DND-41 (cell line): Measurements from ENCODE around the gene GPR63.

Source experiments
- ATAC-seq: fragments of 200-7000 bp; cut with Tn5 transposase; 3 replicates; pipeline ENCODE4 v1.9.1; 2021; ENCODE audit warnings: low read depth; ENCODE audit not compliant: insufficient read depth
- DNase-seq: peaks from one replicate; pipeline ENCODE4 v3.0.0-alpha.2; 2020
- H2AFZ ChIP-seq: 2 replicates; pipeline ENCODE4 v1.6.0; 2012; ENCODE audit warnings: low read depth, low read length
- H3K27ac ChIP-seq: 2 replicates; pipeline ENCODE4 v1.5.1; 2012; ENCODE audit warnings: low read length, inconsistent platforms
- H3K27me3 ChIP-seq: fragments of 200-600 bp; sonication (generic); 2 replicates; pipeline ENCODE4 v1.6.0; 2012; ENCODE audit warnings: low read length, mild to moderate bottlenecking, inconsistent platforms; ENCODE audit not compliant: insufficient read depth, poor library complexity
- H3K36me3 ChIP-seq: 2 replicates; pipeline ENCODE4 v1.5.1; 2012; ENCODE audit warnings: low read length, inconsistent platforms; ENCODE audit not compliant: insufficient read depth
- H3K4me1 ChIP-seq: 2 replicates; pipeline ENCODE4 v1.5.1; 2012; ENCODE audit warnings: mild to moderate bottlenecking, low read length; ENCODE audit not compliant: insufficient read depth
- H3K4me2 ChIP-seq: 2 replicates; pipeline ENCODE4 v1.6.0; 2012; ENCODE audit warnings: mild to moderate bottlenecking, moderate library complexity, low read length, inconsistent platforms; ENCODE audit not compliant: insufficient read depth
- H3K4me3 ChIP-seq, 2 experiments: fragments of 200-600 bp in 1 of 2; shearing (Covaris generic) in 1 of 2; 2 replicates each; pipeline ENCODE4 v1.5.1; 2012 to 2016; ENCODE audit warnings: inconsistent platforms in 2 of 2, low read length in 2 of 2, mild to moderate bottlenecking in 2 of 2, low read depth in 1 of 2, moderate library complexity in 1 of 2
- H3K79me2 ChIP-seq: 2 replicates; pipeline ENCODE4 v1.6.0; 2012; ENCODE audit warnings: low read length, inconsistent platforms; ENCODE audit not compliant: insufficient read depth
- H3K9ac ChIP-seq: 2 replicates; pipeline ENCODE4 v1.6.0; 2012; ENCODE audit warnings: low read depth, mild to moderate bottlenecking, inconsistent platforms, low read length, moderate library complexity
- H3K9me3 ChIP-seq: 2 replicates; pipeline ENCODE4 v1.5.1; 2012; ENCODE audit warnings: low read length, moderate library complexity, mild to moderate bottlenecking, inconsistent platforms; ENCODE audit not compliant: insufficient read depth, severe bottlenecking
- H4K20me1 ChIP-seq: 2 replicates; pipeline ENCODE4 v1.6.0; 2012; ENCODE audit warnings: low read length; ENCODE audit not compliant: insufficient read depth
- EZH2 ChIP-seq: IDR thresholded peaks from 3 replicates; pipeline ENCODE4 v1.6.1; 2012; ENCODE audit warnings: borderline replicate concordance, low read depth, mild to moderate bottlenecking, moderate library complexity, low read length, inconsistent platforms; ENCODE audit not compliant: severe bottlenecking
- TF ChIP-seq, protein P1 (sequence below): IDR thresholded peaks from 2 replicates; pipeline ENCODE4 v1.5.1; 2012; ENCODE audit warnings: borderline replicate concordance, low read length, moderate library complexity, mild to moderate bottlenecking; ENCODE audit not compliant: poor library complexity, severe bottlenecking; ENCODE audit errors: extremely low read depth

Gene GPR63

DNA sequence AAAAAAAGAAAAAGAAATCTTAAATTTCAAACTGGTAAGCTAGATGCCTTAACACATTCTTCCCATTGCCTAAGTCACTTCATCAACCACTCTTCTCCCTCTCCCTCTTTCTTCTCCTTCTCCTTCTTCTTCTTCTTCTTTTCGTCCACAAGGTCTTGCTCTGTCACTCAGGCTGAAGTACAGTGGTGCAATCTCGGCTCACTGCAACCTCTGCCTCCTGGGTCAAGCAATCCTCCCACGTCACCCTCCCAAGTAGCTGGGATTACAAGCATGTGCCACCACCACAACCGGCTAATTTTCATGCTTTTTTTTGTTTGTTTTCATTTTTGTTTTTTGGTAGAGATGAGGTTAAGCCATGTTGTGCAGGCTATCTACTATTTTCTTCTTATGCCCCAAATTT, 60.2 kb downstream of the GPR63 start:
- no peak for TF ChIP-seq EZH2
- TF ChIP-seq, protein P1, sequence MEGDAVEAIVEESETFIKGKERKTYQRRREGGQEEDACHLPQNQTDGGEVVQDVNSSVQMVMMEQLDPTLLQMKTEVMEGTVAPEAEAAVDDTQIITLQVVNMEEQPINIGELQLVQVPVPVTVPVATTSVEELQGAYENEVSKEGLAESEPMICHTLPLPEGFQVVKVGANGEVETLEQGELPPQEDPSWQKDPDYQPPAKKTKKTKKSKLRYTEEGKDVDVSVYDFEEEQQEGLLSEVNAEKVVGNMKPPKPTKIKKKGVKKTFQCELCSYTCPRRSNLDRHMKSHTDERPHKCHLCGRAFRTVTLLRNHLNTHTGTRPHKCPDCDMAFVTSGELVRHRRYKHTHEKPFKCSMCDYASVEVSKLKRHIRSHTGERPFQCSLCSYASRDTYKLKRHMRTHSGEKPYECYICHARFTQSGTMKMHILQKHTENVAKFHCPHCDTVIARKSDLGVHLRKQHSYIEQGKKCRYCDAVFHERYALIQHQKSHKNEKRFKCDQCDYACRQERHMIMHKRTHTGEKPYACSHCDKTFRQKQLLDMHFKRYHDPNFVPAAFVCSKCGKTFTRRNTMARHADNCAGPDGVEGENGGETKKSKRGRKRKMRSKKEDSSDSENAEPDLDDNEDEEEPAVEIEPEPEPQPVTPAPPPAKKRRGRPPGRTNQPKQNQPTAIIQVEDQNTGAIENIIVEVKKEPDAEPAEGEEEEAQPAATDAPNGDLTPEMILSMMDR, result no peak
- Histone ChIP-seq H4K20me1 (no peaks in the 10 kb centered on the region), H3K79me2 (no peaks in the 10 kb centered on the region), H3K9ac (no peak overlapping the region), H3K4me3 (no peak overlapping the region), H3K9me3 (no peaks in the 10 kb centered on the region), H3K36me3 (no peaks in the 10 kb centered on the region), H3K27me3 (no peaks in the 10 kb centered on the region), H3K4me1 (no peaks in the 10 kb centered on the region), H3K4me2 (no peak overlapping the region), H2AFZ (no peak overlapping the region), H3K27ac (no peak overlapping the region)
- ATAC-seq (no peak), DNase-seq (no peak)

DNA sequence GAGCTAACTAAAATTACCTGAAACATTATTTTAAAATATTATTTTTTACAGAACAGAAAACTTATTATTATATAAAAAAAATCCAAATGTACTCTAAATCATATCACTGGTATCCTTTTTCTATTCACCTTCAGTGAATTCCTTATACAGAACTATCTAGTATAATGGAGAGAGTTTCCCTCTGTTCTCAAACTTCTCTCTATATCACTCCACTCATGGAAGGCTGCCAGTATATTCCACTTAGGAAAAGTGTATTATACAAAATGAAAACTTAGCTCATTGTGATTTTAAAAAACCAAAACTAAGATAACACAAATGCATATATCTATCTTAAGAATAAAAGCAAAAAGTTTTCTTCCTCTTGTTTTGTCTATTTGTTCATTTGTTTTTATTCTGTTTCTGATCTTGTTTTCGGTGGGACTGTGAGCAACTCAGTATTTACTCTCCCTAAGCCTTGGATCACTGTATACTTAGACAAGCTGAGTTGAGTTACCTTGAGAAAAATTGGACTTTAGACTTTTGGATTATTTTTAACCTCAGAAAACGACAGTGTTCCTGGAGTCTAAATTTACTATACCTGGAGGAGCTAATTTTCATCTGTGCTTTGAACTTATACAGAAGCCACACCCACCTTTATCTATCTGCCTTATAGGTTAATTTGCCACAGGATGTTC, 61.4 kb downstream of the GPR63 start:
- no peaks in the 10 kb centered on the region for H3K9me3 ChIP-seq

DNA sequence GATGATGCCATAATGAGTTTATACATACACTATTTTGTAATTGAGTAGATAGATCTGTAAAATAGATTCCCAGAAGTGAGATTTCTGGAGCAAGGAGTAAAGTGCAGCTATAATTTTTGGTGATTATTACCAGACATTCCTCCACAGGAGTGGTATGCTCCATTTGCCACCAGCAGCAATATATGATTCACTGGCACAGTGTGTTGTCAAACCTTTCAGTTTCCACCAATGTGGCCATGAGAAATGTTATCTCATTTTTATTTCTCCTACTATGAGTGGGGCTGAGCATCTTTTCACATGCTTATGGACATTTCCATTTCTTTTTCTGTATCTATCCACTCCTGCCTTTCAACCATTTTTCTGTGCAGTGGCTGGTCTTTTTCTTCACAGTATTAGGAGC, 70.5 kb downstream of the GPR63 start:
- Histone ChIP-seq H3K4me2 (no peak overlapping the region), H3K4me3 (no peak overlapping the region), H3K9ac (no peak overlapping the region), H3K79me2 (no peaks in the 10 kb centered on the region), H3K9me3 (no peaks in the 10 kb centered on the region), H3K36me3 (no peaks in the 10 kb centered on the region), H3K27ac (no peak overlapping the region), H4K20me1 (no peaks in the 10 kb centered on the region), H2AFZ (no peak overlapping the region), H3K27me3 (peaks cover 3% of the 10 kb centered on the region), H3K4me1 (no peaks in the 10 kb centered on the region)
- ATAC-seq, result no peak
- TF ChIP-seq, protein P1, result no peak
- TF ChIP-seq EZH2, result no peak
- DNase-seq, result no peak

More for the DNA sequence above, 61.4 kb downstream of the GPR63 start:
- Histone ChIP-seq H3K4me3 (no peak overlapping the region), H3K4me2 (no peak overlapping the region), H3K4me1 (no peaks in the 10 kb centered on the region), H3K27ac (no peak overlapping the region), H3K9ac (no peak overlapping the region), H3K27me3 (no peaks in the 10 kb centered on the region), H3K79me2 (no peaks in the 10 kb centered on the region), H3K36me3 (no peaks in the 10 kb centered on the region), H2AFZ (no peak overlapping the region), H4K20me1 (no peaks in the 10 kb centered on the region)
- no peak for DNase-seq
- no peak for ATAC-seq
- TF ChIP-seq, protein P1, result no peak
- TF ChIP-seq EZH2, result no peak
